ENCODE data around the gene BCL2L14.
"Not testable (repeated sequence)": the region's sequence is repeated elsewhere in the genome, so short reads cannot be mapped to it uniquely, and the experiment has no call there.

Gene BCL2L14

DNA sequence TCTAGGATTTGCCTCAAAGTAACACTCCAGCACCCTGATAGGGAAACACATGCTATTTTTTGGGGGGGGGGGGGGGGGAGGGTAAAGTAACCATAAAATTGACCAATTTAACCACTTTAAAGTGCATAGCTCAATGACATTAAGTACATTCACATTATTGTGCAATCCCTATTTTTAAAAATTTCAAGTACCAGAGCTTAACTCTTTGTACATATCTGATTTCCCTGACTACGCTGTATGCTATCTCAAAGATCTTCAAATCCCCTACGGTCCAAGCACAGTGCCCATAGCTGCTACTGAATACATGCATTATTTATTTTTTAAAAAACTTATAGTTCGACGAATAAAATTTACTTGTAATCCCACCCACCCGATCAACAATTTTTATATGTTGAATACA lies 63.0 kb downstream of the BCL2L14 start:
- H3K9me3 ChIP-seq (ENCODE audit: control insufficient read depth, low read length) = no peaks in the 10 kb centered on the region
- H3K79me2 ChIP-seq = no peaks in the 10 kb centered on the region
- H3K36me3 ChIP-seq (ENCODE audit: control insufficient read depth, insufficient read depth, low read length) = no peaks in the 10 kb centered on the region
- H3K27me3 ChIP-seq (ENCODE audit: control insufficient read depth, insufficient read depth, low read length) = no peaks in the 10 kb centered on the region
- H3K4me2 ChIP-seq (ENCODE audit: low read length) = no peak overlapping the region
- no peak overlapping the region for H2AFZ ChIP-seq
- peaks cover 9% of the 10 kb centered on the region for H3K4me1 ChIP-seq
- TF ChIP-seq, protein P1, sequence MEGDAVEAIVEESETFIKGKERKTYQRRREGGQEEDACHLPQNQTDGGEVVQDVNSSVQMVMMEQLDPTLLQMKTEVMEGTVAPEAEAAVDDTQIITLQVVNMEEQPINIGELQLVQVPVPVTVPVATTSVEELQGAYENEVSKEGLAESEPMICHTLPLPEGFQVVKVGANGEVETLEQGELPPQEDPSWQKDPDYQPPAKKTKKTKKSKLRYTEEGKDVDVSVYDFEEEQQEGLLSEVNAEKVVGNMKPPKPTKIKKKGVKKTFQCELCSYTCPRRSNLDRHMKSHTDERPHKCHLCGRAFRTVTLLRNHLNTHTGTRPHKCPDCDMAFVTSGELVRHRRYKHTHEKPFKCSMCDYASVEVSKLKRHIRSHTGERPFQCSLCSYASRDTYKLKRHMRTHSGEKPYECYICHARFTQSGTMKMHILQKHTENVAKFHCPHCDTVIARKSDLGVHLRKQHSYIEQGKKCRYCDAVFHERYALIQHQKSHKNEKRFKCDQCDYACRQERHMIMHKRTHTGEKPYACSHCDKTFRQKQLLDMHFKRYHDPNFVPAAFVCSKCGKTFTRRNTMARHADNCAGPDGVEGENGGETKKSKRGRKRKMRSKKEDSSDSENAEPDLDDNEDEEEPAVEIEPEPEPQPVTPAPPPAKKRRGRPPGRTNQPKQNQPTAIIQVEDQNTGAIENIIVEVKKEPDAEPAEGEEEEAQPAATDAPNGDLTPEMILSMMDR (IDR thresholded peaks at IDR 0.05) = no peak
- H3K9ac ChIP-seq = no peak overlapping the region
- no peak overlapping the region for H3K4me3 ChIP-seq (ENCODE audit: low read depth, low read length)
- no peak overlapping the region for H3K27ac ChIP-seq

DNA sequence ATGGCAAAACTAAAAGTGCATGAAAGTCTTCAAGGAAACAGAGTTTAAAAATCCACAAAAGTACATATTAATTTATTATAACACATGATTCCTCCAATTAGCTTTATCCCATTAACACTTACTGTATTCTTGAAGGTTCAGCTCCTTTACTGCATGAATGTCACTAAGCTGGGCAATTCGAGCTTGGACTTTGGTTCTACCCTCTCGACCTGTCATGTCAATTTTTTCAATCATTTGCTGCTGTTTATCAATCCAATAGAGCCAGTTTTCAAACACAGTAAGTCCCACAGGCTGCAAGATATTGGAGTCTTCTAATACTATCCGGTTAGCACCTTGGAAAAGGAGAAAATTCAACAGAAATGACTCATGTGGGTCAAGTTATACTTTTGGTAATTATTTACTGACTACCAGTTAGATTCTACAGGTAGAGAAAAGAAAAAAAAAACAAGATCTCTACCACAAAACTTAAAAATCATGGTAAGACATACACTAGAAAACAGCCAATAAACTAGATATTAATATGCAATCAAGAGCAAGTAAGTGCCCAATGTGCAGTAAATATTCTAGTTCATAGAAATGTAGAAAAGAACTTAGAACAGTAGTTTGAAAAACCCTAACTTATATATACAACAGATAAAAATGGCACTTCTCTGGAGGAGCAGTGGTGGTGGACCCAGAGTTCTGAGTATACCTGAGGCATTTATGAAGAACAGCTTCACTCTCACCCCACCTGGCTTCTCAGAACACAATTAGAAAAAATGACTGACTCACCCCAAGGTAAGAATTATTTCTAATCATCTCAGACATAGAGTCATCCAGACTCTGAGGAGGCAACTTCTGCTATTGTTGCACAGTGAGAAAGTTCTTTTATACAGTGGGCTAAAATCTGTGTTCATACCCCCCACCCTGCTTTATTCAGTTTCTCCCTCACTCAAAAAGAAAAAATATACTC lies 67.7 kb downstream of the BCL2L14 start:
- TF ChIP-seq, protein P1 (IDR thresholded peaks at IDR 0.05) = no peak
- Histone ChIP-seq H3K79me2 (no peaks in the 10 kb centered on the region), H3K9ac (no peak overlapping the region), H3K36me3 (ENCODE audit: control insufficient read depth, insufficient read depth, low read length) (no peaks in the 10 kb centered on the region), H3K9me3 (ENCODE audit: control insufficient read depth, low read length) (no peaks in the 10 kb centered on the region), H3K27ac (no peak overlapping the region), H3K4me3 (ENCODE audit: low read depth, low read length) (no peak overlapping the region), H3K27me3 (ENCODE audit: control insufficient read depth, insufficient read depth, low read length) (no peaks in the 10 kb centered on the region), H2AFZ (no peak overlapping the region), H3K4me1 (peaks cover under 1% of the 10 kb centered on the region), H3K4me2 (ENCODE audit: low read length) (no peak overlapping the region)

DNA sequence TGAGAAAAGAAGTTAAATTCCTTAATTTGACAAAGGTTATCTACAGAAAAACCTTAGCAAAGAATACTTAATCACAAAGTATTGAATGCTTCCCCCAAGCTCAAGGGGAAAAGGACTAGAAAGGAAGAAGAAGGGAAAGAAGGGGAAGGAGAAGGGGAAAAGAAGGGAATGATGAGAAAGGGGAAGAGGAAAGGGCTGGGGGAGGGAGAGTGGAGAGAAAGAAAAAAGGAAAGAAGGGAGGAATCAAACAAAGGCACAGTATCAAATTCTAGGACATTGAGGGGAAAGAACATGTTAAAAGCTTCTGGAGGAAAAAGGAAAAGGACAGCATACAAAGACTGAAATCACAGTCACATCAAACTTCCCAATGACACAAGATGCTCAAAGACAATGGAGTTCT lies 70.3 kb downstream of the BCL2L14 start:
- H3K4me2 ChIP-seq (ENCODE audit: low read length) = no peak overlapping the region
- H3K4me3 ChIP-seq (ENCODE audit: low read depth, low read length) = no peak overlapping the region
- no peak overlapping the region for H2AFZ ChIP-seq
- H3K9me3 ChIP-seq (ENCODE audit: control insufficient read depth, low read length) = no peaks in the 10 kb centered on the region
- no peaks in the 10 kb centered on the region for H3K27me3 ChIP-seq (ENCODE audit: control insufficient read depth, insufficient read depth, low read length)
- no peaks in the 10 kb centered on the region for H3K4me1 ChIP-seq
- no peaks in the 10 kb centered on the region for H3K36me3 ChIP-seq (ENCODE audit: control insufficient read depth, insufficient read depth, low read length)
- H3K79me2 ChIP-seq = peaks cover 2% of the 10 kb centered on the region
- TF ChIP-seq, protein P1 (IDR thresholded peaks at IDR 0.05) = no peak
- H3K9ac ChIP-seq = no peak overlapping the region
- H3K27ac ChIP-seq = no peak overlapping the region

DNA sequence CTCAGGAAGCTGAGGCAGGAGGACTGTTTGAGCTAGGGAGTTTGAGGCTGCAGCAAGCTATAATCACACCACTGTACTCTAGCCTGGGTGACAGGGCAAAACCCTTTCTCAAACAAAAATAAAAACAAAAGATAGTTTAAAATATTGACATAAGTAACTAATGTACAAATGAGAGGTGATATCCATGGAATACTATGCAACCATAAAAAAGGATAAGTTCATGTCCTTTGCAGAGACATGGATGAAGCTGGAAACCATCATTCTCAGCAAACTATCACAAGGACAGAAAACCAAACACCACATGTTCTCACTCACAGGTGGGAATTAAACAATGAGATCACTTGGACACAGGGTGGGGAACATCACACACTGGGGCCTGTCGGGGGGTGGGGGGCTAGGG lies 73.8 kb downstream of the BCL2L14 start:
- not testable (repeated sequence) for H3K79me2 ChIP-seq; H2AFZ ChIP-seq; H3K9ac ChIP-seq; H3K27ac ChIP-seq; H3K27me3 ChIP-seq (ENCODE audit: control insufficient read depth, insufficient read depth, low read length); H3K36me3 ChIP-seq (ENCODE audit: control insufficient read depth, insufficient read depth, low read length); H3K4me2 ChIP-seq (ENCODE audit: low read length); H3K9me3 ChIP-seq (ENCODE audit: control insufficient read depth, low read length); H3K4me1 ChIP-seq; H3K4me3 ChIP-seq (ENCODE audit: low read depth, low read length)

DNA sequence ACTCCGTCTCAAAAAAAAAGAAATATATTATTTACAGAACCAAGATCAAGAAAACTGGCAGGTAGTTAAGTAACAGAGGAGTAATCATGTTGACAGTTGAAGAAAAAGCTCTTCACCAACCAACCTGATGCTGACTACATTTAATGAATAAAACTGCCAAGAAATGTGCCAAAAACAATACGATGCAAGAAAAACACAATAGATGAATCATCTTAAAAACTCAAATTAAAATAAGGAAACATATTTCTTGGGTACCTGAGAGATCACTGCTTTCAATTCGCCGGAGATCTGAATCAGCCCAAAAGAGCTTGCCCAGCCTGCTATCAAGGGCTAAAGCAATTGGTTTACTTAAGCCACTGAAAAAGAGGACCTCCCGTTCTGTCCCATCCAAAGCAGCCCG lies 76.4 kb downstream of the BCL2L14 start:
- H2AFZ ChIP-seq = no peak overlapping the region
- H3K4me2 ChIP-seq (ENCODE audit: low read length) = no peak overlapping the region
- no peaks in the 10 kb centered on the region for H3K4me1 ChIP-seq
- no peaks in the 10 kb centered on the region for H3K9me3 ChIP-seq (ENCODE audit: control insufficient read depth, low read length)
- H3K9ac ChIP-seq = no peak overlapping the region
- peaks cover 2% of the 10 kb centered on the region for H3K79me2 ChIP-seq
- no peak overlapping the region for H3K4me3 ChIP-seq (ENCODE audit: low read depth, low read length)
- no peaks in the 10 kb centered on the region for H3K36me3 ChIP-seq (ENCODE audit: control insufficient read depth, insufficient read depth, low read length)
- H3K27me3 ChIP-seq (ENCODE audit: control insufficient read depth, insufficient read depth, low read length) = no peaks in the 10 kb centered on the region
- no peak overlapping the region for H3K27ac ChIP-seq
- TF ChIP-seq, protein P1 (IDR thresholded peaks at IDR 0.05) = no peak

All from parathyroid adenoma (tissue), 2 donors.